Left colon (tissue), 2 donors: ENCODE data around the gene PHRF1. TPM values are rescaled to one million over a fixed set of nuclear protein-coding genes. Genes with fewer than 3 reads are reported as not detected.

Source experiments
- ATAC-seq: fragments of 200-7000 bp; cut with Tn5 transposase; one replicate; pipeline ENCODE4 v1.9.1; 2020; ENCODE audit warnings: mild to moderate bottlenecking, moderate library complexity
- DNase-seq, 2 donors: peaks; one replicate each; pipeline ENCODE4 v3.0.0-alpha.2; 2020
- intact Hi-C, 2 donors: fragments of 100-400 bp; cut with DNase I in 1 of 2; cut with micrococcal nuclease in 1 of 2; formaldehyde crosslinking; loops; one replicate each; pipeline versions ENCODE4 v1.11.2 to v1.14.0; 2022; cut with DNase I, micrococcal nuclease
- total RNA-seq, 2 donors: library from RNA; stranded (reverse); fragmentation: NEBNext Ultra II Directional; extraction: Animal tissue kit (Norgen Biotek cat#: 25700); gene quantifications; one replicate each; pipeline ENCODE4 v1.2.1, GENCODE V29; 2021
- donor health status: DM: no; HTN: no; CAD: no.
- donor health status: DM: yes; HTN: yes; CAD: no.

Gene PHRF1
- total RNA-seq, 2 donors from 2014 or later, result 31.0 to 33.0 TPM

DNA sequence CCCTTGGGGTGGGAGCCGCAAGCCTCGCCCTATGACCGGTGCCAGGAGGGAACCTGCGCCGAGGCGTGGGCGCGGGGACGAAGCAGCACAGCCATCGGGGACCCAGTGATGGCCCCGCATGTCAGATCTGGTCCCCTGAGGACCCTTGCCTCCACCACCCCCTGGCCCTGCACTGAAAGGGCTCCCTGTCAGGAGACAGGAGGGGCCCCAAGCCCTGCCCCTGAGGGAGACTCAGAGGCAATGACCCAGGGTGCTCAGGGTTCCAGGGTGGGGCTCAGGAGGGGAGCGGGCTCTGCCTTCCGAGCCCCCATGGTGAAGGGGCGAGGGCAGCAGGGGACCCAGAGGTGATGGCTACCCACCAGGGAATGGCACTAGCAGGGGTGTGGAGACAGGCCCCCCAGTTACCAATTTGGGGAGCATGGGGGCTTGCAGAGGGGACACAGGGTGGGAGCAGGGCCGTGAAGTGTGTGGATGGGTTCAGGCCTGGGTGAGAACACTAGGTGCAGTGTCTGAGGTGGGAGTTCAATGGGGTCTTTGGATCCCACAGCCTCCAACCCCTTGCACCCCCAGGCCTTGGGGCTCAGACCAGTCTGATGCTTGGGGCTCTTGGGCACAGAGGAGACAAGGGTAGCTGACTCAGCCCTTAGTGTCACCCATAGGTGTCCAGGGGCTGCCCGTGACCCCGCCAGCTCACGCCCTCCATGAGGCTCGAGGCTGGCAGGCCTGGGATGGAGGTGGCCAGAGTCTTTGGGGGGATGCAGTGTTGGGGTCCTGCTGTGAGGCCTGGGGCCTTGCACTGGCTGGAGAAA, 38.4 kb upstream of the PHRF1 start:
- intact Hi-C loops, result no loop called here
- DNase-seq, result peak in 1 of 2 donors; percentile 15
- no peak for ATAC-seq

DNA sequence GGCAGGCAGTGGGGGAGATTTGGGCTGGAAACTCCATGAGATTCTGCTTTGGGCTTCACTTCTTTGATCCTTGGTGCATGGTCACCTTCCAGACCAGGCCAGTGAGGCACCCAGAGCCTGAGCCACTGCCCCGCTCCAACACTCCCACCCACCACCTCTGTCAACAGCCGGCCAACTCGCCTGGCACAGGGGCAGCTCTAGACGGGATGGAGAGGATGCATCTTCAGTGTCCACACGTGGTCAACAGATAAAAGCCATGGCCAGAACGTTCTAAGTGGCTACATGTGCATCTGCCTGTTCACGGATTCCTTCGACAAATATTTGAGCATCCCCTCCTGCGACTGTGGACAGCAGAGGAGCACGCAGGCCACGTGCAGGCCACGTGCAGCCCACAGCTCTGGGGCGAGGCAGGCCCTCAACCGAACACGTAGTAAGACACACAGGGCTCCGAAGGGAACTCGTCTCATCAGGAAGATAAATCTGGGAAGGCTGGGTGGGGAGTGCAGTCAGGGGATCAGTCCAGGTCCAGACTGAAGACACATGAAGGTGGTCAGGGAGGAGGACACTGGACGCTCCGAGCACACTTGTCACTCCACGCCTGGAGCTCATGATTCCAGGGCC, 37.7 kb upstream of the PHRF1 start:
- ATAC-seq (no peak), DNase-seq (peak in 1 of 2 donors; percentile 12)
- intact Hi-C loops, result no loop called here

DNA sequence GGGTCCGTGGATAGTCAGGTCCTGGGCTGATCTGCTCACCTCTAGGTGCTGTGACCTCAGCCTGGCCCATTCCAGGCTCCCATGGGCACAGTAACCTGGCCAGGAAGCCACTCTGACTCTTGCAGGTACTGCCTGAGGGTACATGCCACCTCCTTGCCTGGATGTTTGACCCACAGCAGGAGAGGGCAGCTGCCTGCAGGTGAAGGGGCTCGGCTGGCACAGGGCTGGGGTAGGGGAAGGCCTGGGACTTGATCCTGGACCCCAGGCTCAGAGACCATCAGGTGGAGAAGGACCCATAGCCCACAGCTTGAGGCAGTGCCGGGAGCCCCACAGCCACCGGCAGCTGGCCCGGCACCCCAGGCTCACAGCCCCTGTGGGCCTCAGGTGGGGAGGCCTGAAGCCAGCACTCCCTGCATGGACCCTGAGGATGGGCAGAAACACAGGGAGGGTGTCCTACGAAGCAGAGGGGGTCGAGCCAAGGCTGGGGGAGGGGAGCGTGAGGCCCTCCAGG, 36.2 kb upstream of the PHRF1 start:
- DNase-seq, result peak; percentile 7 to 26
- intact Hi-C loops, result no loop called here

DNA sequence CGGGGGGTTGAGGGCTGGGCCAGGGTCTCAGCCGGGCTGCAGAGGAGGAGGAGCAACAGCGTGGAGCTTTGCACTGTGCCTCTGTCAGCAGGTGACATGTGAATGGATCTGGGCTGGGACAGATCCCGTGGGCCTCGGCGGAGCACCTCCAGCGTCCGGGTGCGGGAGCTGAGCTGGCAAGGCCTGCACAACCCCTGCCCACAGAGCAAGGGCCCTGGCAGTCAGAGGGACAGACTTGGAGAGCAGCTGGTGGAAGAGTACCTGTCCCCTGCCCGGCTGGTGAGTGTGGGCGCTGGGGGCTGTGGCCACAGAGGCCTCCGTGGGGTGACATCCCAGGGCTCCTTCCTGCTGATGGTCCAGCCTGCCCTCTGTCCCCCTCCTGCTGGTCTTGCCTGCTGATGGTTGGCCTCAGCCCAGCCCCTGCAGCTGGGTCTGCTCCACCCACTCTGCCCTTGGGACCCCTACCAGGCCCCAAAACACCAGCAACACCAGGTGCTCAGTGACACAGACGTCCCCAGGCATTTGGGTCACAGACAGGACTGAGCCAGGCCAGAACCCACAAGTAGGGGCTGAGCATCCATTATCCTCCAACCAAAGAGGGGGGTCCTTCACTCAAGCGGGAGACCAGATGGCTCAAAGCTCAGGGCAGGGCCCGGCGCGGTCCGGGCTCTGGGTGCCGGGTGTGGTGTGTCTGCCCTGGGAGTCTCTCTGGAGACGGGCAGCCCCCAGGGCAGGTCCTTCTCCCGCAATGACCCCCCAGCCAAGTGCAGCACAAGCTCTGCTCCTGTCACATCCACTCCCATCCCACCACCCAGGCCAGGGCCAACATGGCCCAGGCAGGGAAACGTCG, 35.5 kb upstream of the PHRF1 start:
- DNase-seq (peak; percentile 7 to 22), ATAC-seq (no peak)
- intact Hi-C loops, result no loop called here

More for the DNA sequence above, 36.2 kb upstream of the PHRF1 start:
- ATAC-seq, result no peak

DNA sequence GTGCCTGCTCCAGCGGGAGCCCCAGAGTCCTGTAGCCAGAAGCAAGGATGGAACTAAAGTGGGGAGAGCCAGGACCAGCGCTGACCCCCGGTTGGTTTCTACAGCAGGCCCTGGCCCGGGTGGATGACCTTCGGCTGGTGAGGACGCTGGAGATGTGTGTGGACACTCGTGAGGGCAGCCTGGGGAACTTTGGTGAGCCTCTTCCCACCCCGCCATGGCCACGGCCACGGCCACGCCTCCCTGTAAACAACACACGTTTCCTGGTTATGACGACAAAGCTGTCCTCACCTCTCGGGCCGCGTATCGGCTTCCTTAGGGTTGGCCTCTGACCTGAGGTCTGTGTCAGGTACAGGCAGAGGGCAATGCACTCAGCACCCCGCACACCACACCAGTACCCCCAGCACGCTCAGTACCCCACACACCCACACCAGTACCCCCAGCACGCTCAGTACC, 34.8 kb upstream of the PHRF1 start:
- intact Hi-C loops, result no loop called here
- ATAC-seq (peak; percentile 21), DNase-seq (peak; percentile 41 to 43)

DNA sequence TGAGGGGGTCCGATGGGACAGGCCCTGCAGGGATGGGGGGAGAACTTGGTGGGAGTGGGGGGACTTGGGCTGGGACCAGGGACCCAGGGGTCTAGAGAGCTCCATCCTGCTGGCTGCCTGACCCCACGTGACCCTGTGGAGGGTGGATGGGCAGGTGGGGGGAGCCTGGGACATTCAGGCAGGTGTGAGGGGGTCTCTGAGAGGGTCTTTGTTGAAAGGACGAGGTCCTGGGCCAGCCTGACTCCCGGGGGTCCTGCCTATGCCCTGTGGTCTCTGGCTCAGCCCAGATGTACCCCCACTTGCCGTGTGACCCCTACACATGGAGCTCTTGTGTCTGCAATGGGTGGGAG, 31.5 kb upstream of the PHRF1 start:
- DNase-seq (peak; percentile 9 to 18), ATAC-seq (no peak)
- intact Hi-C loops, result no loop called here

DNA sequence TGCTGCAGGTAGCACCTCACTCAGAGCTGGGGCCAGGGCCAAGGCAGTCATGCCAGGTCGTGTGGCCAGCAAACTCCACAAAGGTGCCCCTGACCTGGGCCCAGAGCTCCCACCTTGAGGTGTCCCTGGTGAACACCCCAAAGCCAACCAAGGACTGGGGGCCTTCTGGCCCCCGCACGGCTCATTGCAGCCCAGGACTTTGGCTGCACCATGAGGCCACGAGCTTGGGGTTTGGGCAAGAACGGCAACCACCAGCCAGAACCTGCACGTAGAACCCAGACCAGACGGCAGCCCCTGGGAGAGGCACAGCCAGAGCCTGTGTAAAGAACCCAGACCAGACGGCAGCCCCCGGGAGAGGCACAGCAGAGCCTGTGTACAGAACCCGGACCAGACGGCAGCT, 31.1 kb upstream of the PHRF1 start:
- intact Hi-C loops, result no loop called here
- ATAC-seq (no peak), DNase-seq (no peak)

DNA sequence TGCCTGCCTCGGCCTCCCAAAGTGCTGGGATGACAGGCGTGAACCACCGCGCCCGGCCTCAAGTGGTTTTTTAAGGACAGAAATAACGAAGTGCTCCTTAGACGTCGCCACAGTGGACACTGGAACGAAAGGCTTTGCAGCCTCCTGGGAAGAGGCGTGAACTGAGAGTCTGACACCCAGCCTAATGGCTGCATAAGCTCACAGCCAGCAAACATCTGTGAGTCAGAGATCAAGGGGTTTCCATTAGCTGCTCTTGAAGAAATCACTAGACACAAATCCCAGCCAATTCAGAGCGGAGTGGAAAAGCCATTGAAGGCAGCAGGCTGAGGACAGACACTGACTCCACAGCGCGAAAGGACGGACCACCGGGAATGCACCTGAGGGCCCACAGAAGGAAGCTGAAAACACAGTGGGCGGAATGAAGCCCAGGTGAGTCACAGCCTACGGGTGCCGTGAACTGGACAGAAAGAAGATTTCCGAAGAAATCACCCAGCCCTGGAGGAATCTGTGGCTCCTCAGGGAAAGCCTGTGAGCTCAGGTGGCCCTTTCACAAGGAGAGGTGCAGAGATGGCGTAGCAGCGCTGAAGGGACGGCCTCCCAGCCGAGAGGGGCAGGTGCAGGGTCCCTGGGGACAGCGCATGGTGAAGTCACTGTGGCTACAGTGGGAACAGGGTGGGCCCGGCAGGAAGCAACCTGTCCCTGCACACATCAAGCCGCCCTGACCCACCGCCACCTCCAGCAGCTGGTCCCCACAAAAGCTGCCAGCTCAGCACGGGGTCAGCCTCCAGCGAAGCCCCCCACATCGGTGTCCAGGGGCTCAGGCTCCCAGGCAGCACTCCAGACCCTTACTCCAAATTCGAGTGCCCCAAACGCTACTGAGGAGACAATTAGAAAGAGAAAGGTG, 27.3 kb upstream of the PHRF1 start:
- no peak for DNase-seq
- intact Hi-C loops, result no loop called here
- ATAC-seq, result no peak

DNA sequence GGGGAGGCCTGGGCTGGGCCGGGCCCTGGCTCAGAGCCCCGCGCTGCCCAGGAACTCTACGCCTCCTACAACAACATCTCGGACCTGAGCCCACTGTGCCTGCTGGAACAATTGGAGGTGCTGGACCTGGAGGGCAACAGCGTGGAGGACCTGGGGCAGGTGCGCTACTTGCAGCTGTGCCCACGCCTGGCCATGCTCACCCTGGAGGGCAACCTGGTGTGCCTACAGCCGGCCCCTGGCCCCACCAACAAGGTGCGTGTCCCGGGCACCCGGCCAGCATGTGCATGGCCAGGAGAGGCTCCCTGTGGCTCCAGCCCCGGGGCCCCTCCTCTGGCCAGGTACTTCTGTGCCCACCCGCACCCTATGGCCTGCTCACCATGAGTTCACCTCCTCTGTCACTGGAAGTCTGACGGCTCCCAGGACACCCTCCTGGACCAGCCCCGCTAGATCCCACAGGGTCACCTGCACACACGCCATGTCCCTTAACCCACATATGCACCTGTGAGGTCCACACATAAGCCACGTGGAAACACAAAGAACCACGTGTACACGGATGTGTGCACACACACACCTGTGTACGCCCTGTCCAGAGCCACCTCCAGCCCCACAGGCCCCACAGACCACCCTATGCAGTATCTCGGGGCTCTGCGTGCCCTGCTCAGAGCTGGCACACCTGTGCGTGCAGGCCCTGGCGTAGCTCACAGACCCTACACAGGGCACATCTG, 26.1 kb upstream of the PHRF1 start:
- DNase-seq, result no peak
- no peak for ATAC-seq
- intact Hi-C loops, result loop anchor here in 1 of 2 donors (10.0 kb wide), 1 partner anchor 175 kb away; no protein-coding TSS in a partner anchor

DNA sequence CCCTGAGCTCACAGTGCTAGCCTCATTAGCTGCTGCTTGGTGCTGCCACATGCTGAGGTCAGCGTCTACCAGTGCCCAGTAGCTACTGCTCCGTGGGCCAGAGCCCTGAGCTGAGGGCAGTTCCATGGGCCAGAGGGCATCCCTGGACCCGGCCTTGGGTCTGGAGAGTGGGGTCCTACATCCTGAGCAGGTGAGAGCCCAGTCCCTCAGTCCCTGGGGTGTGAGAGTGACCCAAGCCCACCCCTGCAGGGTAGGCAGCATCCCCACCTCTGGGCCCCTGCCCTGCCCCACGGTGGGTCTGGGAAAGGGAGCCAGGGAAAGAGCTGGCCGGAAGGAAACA, 25.6 kb upstream of the PHRF1 start:
- ATAC-seq, result no peak
- no peak for DNase-seq
- intact Hi-C loops, result loop anchor here in 1 of 2 donors (10.0 kb wide), 1 partner anchor 174 kb away; no protein-coding TSS in a partner anchor

DNA sequence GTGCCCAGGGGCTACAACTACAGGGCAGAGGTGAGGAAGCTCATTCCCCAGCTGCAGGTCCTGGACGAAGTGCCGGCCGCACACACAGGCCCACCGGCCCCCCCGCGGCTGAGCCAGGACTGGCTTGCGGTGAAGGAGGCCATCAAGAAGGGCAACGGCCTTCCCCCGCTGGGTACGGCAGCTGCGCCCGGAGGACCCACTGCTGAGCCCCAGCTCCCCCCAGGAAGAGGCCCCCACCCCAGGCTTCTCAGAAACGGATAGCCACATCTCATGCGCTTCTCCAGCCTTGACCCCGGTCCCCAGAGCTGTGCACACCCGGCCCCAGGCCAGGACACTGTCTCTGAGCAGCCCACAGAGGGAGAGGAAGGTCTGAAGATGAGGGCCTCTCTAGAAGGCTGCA, 25.1 kb upstream of the PHRF1 start:
- ATAC-seq, result no peak
- no peak for DNase-seq
- intact Hi-C loops, result loop anchor here in 1 of 2 donors (10.0 kb wide), 1 partner anchor 174 kb away; no protein-coding TSS in a partner anchor

DNA sequence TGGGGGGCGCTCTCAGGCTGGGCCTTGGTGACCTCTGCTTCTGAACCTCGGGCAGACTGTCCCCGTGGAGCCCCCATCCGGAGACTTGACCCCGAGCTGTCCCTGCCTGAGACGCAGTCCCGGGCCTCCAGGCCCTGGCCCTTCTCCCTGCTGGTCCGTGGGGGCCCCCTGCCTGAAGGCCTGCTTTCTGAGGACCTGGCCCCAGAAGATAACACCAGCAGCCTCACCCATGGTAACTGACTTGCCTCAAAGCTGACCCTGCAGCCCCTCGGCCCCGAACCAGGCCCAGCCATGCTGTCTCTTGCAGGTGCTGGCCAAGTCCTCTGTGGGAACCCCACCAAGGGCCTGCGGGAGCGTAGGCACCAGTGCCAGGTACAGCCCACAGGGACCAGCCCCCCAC, 24.7 kb upstream of the PHRF1 start:
- intact Hi-C loops, result loop anchor here in 1 of 2 donors (10.0 kb wide), 1 partner anchor 173 kb away; no protein-coding TSS in a partner anchor
- no peak for DNase-seq
- ATAC-seq, result no peak

DNA sequence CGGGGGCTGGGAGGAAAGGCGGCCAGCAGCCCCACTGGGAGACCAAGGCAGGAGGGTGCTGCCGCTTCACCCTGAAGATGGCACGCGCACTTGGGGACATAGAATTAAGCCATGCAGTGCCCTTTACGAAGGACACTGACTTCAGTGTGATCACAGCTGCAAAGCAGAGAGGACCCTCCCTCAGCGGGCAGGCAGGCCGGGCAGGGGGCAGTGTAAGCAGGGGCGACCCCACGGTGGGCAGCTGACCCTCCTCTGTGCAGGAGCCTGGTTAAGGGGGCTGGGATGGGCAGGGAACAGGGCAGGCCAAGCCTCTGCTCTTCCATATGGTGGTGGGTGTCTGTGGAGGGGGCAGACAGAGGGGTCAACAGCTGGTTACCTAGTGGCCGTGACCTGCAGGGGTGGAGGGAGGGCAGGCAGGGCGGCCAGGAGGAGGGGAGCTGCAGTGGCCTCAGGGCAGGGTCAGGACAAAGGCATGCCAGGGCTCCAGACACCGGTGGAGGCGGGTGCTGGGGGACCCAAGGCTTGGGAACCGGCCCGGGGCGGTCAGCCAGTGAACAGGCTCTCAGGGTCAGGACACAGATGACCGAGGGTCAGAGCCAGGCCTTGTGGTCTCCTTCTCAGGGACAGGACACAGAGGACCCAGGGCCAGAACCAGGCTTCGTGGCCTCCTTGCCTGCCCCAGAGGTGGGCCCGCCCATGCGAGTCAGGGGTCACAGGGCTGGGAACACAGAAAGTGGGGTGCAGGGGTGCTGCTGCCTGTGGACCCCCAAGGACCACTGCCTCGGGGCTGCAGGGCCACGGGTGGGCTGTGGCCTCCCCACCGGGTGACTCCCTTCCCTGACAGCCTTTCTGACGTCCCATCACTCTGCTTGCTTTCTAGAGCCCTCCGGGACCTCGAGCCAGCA, 22.9 kb upstream of the PHRF1 start:
- no peak for ATAC-seq
- no peak for DNase-seq
- intact Hi-C loops, result loop anchor here in 1 of 2 donors (10.0 kb wide), 1 partner anchor 171 kb away; no protein-coding TSS in a partner anchor

DNA sequence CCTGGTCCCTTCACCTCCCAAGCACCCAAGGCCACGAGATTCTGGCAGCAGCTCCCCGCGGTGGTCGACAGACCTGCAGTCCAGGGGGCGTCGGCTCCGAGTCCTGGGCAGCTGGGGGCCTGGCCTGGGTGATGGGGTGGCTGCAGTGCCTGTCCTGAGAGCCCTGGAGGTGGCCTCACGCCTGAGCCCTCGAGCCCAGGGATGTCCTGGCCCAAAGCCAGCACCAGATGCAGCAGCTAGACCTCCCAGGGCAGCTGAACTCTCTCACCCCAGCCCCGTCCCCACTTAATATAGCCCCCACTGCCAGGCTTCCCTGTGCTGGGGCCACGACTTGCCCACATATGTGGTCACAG, 22.3 kb upstream of the PHRF1 start:
- ATAC-seq, result no peak
- DNase-seq, result no peak
- intact Hi-C loops, result loop anchor here in 1 of 2 donors (10.0 kb wide), 1 partner anchor 171 kb away; no protein-coding TSS in a partner anchor

DNA sequence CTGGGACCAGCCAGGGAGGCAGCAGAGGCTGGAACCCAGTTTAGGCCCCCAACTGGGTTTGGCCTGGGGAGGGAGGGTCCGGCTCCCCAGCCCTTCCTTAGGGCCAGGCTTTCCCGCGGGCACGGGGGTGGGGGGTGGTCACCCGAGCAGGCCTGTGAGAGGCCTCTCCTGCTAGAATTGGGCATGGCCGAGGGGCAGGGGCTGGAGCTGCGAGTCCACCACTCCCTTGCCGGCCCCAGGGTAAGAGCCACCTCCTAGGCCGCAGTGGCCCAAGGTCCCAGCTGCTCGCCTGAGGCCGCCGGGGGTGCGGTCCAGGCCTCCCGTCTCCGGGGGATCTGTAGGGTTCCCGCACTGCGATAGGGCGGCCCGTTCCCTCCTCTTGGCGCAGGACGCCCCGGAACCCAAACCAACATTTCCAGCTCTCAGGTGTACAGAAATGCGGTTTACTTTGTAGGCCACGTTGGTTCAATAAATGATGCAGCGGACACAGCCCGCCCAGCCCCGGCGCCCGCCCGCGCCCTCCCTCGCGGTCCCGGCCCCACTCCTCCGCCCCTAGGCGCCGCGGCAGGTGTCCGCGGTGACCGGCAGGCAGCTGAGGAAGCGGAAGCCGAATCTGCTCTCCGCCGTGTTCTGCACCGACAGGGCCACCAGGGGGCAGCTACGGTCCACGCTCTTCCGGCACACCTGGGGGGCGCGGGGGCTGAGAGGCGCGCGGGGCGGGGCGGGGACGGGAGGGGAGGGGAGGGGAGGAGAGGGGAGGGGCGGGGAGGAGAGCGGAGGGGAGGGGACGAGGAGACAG, 21.6 kb upstream of the PHRF1 start:
- intact Hi-C loops, result loop anchor here in 1 of 2 donors (10.0 kb wide), 1 partner anchor 170 kb away; no protein-coding TSS in a partner anchor
- DNase-seq (peak in 1 of 2 donors; percentile 85), ATAC-seq (peak; percentile 71)
